ENCODE data around the gene TMBIM1. TPM values are rescaled to one million over a fixed set of nuclear protein-coding genes. Genes with fewer than 3 reads are reported as not detected.

Gene TMBIM1
- total and polyA plus RNA-seq, 9 of the 15 experiments (the other 6 are each of a cell fraction or from before 2014, with no cell fraction given): 14.2 to 105 (median 47.0) TPM

DNA sequence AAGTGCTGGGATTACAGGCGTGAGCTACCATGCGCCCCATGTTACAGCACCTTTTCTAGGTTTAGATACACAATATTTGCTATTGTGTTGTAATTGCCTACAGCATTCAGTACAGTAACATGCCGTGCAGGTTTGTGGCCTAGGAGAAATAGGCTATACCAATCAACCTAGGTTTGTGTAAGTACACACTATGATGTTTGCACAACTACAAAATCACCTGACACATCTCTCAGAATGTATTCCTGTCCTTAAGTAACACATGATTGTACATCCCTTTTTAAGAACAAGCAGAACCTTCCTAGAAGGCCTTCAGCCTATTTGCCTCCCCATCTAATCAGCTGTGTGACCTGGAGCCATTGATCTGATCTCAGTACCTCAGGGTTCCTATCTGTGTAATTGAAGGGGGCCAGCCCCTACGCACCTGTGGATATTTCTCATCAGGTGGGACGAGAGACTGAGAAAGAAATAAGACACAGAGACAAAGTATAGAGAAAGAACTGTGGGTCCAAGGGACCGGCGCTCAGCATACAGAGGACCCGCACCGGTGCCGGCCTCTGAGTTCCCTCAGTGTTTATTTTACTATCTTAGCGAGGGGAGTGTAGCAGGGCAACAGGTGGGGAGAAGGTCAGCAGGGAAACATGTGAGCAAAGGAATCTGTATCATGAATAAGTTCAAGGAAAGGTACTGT lies 18.7 kb upstream of the TMBIM1 start:
- H4K20me1 ChIP-seq (replicated peaks; ENCODE audit: control insufficient read depth, insufficient read depth, low read length): no peaks in the 10 kb centered on the region
- CTCF ChIA-PET (ENCODE audit: low intra/inter-chr PET ratio): no interaction called here
- TF ChIP-seq, protein P1, sequence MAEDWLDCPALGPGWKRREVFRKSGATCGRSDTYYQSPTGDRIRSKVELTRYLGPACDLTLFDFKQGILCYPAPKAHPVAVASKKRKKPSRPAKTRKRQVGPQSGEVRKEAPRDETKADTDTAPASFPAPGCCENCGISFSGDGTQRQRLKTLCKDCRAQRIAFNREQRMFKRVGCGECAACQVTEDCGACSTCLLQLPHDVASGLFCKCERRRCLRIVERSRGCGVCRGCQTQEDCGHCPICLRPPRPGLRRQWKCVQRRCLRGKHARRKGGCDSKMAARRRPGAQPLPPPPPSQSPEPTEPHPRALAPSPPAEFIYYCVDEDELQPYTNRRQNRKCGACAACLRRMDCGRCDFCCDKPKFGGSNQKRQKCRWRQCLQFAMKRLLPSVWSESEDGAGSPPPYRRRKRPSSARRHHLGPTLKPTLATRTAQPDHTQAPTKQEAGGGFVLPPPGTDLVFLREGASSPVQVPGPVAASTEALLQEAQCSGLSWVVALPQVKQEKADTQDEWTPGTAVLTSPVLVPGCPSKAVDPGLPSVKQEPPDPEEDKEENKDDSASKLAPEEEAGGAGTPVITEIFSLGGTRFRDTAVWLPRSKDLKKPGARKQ (CRISPR knock-in tag; IDR thresholded peaks at IDR 0.05): no peak
- TF ChIP-seq, protein P2, sequence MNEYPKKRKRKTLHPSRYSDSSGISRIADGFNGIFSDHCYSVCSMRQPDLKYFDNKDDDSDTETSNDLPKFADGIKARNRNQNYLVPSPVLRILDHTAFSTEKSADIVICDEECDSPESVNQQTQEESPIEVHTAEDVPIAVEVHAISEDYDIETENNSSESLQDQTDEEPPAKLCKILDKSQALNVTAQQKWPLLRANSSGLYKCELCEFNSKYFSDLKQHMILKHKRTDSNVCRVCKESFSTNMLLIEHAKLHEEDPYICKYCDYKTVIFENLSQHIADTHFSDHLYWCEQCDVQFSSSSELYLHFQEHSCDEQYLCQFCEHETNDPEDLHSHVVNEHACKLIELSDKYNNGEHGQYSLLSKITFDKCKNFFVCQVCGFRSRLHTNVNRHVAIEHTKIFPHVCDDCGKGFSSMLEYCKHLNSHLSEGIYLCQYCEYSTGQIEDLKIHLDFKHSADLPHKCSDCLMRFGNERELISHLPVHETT (CRISPR knock-in tag; conservative IDR thresholded peaks at IDR 0.05 in 1 of 2, IDR thresholded peaks at IDR 0.05 in 1 of 2): no peak
- no peak overlapping the region for H3K9ac ChIP-seq (ENCODE audit: insufficient read depth in 1 of 2, low read depth in 2 of 2, low read length in 2 of 2)
- no peaks in the 10 kb centered on the region for H3K79me2 ChIP-seq (ENCODE audit: control insufficient read depth, insufficient read depth, low read length)
- H2AFZ ChIP-seq (ENCODE audit: low read depth, low read length): peak overlapping the region; percentile 78; the same call in 1 of the 2 replicates
- H3K9me1 ChIP-seq (ENCODE audit: control insufficient read depth, insufficient read depth, low read length): peaks cover 4% of the 10 kb centered on the region
- H3K4me3 ChIP-seq: no peak overlapping the region
- 43% methylated on average over 11 of the region's 11 CpGs for WGBS (ENCODE audit: insufficient coverage, low coverage, missing lambda C conversion rate)
- H3K4me1 ChIP-seq (replicated peaks in 1 of 2; ENCODE audit: control insufficient read depth in 2 of 2, insufficient read depth in 2 of 2, low read length in 2 of 2): peaks cover 4 to 12% of the 10 kb centered on the region in 2 experiments; a peak in 4 of 5 replicates
- in situ Hi-C loops (cut with MboI) (no loop called here), intact Hi-C loops (cut with micrococcal nuclease) (no loop called here)
- POLR2A ChIA-PET: interaction anchor here (1.4 kb wide), 1 partner anchor 10 kb away, joined by 3 read pairs; no protein-coding TSS in a partner anchor
- FAIRE-seq (no peak), DNase-seq (ENCODE audit: extremely low read depth in 1 of 4, low spot score in 3 of 4) (no peak), ATAC-seq (no peak; the same call in 2 of the 3 replicates)
- H3K27ac ChIP-seq (ENCODE audit: extremely low read depth, low read depth, low read length): no peak overlapping the region
- no peak overlapping the region for H3K4me2 ChIP-seq (ENCODE audit: insufficient read depth, low read length)
- H3K9me3 ChIP-seq (replicated peaks; ENCODE audit: control insufficient read depth, insufficient read depth, low read depth, low read length): no peaks in the 10 kb centered on the region
- BruUV-seq (replicated peaks): no TSS peak
- no peaks in the 10 kb centered on the region for H3K36me3 ChIP-seq (ENCODE audit: control insufficient read depth, insufficient read depth, low read length)
- H3K27me3 ChIP-seq (ENCODE audit: control insufficient read depth in 2 of 2, insufficient read depth in 2 of 2, low read length in 2 of 2): no peaks in the 10 kb centered on the region
